ENCODE data around the gene ANAPC5.

DNA sequence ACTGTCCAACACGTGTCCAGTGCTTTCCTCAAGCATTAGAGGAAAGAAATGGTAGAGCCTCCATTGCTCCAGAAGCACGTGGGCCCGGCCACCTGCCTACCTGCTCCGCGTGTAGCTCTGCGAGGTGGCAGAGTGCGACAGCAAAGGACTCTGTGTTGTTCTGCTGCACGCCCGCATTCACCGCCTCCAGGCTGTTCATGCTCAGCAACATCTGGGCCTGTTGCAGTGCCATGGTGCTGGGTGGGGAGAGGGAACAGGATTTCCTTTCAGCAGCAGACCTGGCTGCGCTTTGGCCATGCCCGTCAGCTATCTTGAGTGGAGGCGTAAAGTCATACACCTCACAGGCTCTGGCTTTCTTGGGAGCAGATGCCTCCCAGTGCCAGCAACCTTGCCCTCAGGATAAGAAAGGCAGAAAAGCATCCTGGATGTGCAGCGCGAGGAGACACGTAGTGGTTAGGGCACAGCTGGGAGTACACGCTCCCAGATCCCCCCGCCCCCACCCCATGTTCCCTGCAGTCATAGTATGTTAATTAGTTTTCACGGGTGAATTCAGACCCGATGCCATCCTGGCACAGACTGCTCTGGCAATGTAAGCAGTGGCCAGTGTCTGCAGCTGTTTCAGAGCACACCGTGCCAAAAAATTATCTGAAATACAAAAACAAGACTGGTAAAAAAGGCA is 25.1 kb downstream of the ANAPC5 start:
- no peak for TF ChIP-seq POLR2A (IDR thresholded peaks at IDR 0.05)
- TF ChIP-seq, protein P1, sequence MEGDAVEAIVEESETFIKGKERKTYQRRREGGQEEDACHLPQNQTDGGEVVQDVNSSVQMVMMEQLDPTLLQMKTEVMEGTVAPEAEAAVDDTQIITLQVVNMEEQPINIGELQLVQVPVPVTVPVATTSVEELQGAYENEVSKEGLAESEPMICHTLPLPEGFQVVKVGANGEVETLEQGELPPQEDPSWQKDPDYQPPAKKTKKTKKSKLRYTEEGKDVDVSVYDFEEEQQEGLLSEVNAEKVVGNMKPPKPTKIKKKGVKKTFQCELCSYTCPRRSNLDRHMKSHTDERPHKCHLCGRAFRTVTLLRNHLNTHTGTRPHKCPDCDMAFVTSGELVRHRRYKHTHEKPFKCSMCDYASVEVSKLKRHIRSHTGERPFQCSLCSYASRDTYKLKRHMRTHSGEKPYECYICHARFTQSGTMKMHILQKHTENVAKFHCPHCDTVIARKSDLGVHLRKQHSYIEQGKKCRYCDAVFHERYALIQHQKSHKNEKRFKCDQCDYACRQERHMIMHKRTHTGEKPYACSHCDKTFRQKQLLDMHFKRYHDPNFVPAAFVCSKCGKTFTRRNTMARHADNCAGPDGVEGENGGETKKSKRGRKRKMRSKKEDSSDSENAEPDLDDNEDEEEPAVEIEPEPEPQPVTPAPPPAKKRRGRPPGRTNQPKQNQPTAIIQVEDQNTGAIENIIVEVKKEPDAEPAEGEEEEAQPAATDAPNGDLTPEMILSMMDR (IDR thresholded peaks at IDR 0.05) = no peak

Measured in esophagus squamous epithelium (tissue), 4 donors.